HG02840 (cell line): ENCODE results near the gene SLC35F1.
"Not testable (repeated sequence)": the region's sequence is repeated elsewhere in the genome, so short reads cannot be mapped to it uniquely, and the experiment has no call there.

Source experiments
- ATAC-seq: cut with Tn5 transposase; IDR thresholded peaks from one replicate; pipeline ENCODE4 v1.9.1; 2021; ENCODE audit warnings: mild to moderate bottlenecking, moderate library complexity, moderate number of reproducible peaks; ENCODE audit not compliant: unreplicated experiment, low FRiP score

Gene SLC35F1

DNA sequence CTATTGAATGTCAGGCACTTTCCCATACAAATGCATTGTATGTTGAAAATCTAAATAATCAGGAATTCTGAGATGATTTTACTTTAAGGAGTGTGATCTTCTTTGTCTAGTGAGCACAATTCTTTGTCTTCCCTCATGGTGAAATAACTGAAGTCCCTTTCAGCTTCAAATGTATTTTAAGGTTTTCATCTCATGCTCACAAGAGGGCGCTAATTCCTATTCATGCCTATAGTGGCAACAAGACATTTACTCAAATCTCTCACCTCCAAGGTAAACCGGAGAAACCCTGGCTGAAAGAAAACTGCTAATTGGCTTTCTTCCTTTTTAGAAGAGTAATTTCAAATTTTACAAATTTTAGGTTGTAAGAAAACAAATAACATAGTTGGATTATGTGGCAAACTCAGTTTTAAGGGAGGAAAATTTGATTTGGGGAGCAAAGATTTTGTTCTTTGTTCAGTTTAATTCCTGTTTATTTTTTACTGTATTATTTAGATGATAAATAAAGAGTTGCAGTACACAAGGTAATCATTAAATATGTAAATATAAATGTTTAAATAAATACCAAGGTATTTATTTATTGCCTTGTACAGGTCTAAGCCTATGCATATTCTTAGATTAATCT, 69.1 kb downstream of the SLC35F1 start:
- ATAC-seq: no peak

DNA sequence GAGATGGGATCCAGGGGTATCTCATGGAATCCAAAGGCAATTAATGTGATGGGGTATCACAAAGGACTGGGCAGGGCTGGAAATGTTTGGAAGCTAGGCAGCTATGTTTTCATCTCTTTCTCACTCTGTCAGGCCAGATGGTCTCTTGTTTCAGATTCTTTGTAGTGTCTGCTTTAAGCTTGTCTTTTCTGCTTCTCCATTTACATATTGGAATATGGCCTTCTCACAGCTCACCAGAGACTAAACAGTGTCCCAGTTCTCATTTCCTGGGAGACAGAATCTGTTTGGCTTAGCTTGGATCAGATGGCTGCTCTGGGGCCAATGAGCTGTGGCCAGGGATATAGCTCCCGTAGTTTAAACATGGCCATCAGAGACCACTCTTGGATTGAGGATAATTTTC, 78.9 kb downstream of the SLC35F1 start:
- no peak for ATAC-seq

- no peak for ATAC-seq
Measured at GRCh38 chr6:117986396-117986795, 79.3 kb downstream of the SLC35F1 start.

DNA sequence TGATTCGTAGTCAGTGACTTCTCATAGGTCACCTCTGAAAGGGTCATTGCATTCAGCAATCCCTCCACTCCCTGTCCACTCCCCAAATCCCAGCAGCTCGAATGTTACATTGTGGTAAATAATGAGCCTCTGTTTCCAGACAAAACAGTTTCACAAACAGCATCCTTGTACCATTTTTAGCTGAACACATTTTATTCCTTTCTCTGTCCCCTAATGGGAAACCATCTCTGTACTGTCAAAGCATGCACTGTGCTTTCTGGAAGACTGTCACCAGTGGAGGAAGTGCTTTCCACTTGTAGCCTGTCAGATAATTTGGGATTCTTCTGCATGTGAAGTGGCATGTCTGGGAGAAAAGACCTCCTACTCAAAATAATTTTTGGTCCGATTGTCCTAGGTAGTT, 82.0 kb downstream of the SLC35F1 start:
- ATAC-seq: no peak

DNA sequence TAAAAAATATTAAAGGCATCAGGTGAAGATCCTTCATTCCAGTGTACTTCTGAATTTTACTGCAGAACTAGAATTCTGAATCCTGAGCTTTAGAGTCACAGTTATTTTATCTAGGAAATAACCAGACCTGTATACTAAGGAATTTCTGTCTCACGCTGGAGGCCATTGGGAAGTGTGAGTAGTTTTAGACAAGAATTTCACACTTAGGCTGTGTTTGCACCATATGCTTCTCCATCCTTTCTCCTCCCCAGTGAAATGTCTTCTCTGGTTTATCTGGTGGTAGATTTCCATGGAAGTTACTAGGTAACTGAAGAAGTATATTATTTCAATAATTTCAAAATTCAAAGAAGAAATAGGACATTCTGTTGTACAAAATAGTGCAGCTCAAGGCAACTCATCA, 83.1 kb downstream of the SLC35F1 start:
- ATAC-seq: no peak

- ATAC-seq: no peak
Measured at GRCh38 chr6:117992856-117993255, 85.8 kb downstream of the SLC35F1 start.

DNA sequence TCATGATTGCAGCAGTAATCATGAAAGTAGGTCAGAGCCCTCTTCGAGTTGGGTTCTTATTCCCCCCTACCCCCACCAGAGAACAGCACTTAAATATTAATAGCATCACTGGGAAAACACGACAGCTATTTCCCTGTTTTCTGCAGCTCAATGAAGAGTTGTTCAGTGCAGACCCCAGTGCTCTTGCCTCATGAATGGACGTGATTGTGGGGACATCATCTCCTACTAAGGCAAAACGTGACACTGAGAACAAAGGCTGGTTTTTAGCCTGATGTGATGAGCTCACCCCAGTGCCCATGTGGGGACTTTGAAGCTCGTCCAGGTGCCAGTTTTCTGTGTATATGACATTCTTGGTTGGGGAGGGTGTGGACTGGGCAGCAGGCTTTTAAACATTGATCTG, 105.9 kb downstream of the SLC35F1 start:
- no peak for ATAC-seq

DNA sequence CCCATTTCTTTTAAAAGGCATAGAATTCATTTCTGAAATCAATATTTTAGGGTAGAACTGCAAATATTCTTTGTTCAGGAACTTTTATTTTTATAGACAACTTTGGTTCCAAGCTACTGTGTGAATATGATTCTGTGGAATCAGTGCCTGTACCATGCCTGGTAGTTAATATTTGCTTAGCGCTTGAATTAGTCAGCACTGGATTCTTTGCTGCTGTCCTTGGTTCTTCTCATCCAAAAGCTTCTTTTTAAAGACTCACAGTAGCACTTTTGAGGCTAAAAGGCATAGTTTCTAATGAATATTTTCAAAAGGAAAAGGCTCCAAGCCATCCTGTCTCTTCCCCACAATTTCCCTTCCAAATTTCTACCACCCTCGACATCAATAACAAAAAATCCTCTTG, 109.5 kb downstream of the SLC35F1 start:
- ATAC-seq: no peak

DNA sequence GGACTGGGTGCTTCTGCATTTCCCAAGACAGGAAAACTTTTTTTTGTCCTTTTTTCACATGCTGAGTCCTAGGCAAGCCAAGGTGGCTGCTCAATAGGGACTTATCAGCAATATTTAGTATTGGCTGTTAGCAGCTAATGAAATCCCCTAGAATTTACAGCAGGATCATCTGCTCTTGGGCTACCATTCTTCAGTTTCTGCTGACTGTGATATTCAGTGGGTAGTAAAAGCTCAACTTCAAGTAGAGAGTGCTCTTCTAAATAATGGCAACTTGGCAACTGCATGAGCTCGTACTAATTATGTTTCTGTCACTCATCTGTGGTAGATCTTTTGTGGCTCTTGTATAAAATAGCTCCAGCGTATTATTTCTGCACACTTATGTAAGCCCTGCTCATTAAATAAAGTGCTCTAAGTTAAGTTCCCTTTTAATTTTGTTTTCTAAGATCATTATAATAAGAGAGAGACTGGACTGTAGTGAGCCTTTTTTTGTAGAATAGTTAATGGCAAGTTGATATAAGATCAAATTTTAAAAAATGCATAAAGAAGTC, 110.3 kb downstream of the SLC35F1 start:
- ATAC-seq: no peak

GRCh38 chr6:118023771-118024170, 116.7 kb downstream of the SLC35F1 start:
- no peak for ATAC-seq

- no peak for ATAC-seq
Measured at GRCh38 chr6:118029967-118030366, 122.9 kb downstream of the SLC35F1 start.

GRCh38 chr6:118037479-118037878, 130.4 kb downstream of the SLC35F1 start:
- not testable (repeated sequence) for ATAC-seq

DNA sequence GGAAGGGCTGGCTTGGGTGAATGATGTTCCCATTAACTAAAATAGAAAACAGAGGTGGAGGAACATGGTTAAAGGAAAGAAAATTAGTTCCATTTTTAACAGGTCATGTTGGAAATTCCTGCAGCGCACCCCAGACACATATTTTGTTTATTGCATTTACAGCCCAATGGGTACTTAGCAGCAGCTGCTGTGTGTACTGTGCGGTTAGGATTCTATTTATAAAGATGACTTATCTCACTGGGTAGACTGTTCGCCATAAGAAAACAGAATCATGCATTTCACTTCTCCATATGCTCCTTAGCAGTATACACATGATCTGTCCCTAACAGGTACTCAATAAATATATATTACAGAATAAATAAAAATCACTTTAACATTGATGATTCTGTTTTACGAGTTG, 135.8 kb downstream of the SLC35F1 start:
- no peak for ATAC-seq

DNA sequence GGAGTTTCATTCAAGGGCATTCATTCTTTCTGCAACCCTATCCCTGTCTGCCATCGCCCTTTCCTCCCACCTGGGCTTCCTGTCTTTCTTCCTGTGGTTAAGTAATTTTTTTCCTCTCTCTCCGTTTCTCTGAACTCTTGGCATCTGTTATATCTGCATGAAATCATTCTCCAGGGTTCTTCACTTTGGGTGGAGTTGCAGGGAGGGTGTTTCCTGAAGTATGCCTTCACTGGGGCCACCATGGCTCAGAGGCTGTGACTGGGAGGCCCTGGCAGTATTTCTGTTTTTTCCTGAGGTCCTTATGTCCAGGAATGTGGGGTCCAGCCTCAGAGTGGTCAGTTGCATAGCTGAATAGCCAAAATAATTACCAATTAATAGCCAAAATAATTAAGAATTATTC, 137.2 kb downstream of the SLC35F1 start:
- no peak for ATAC-seq

DNA sequence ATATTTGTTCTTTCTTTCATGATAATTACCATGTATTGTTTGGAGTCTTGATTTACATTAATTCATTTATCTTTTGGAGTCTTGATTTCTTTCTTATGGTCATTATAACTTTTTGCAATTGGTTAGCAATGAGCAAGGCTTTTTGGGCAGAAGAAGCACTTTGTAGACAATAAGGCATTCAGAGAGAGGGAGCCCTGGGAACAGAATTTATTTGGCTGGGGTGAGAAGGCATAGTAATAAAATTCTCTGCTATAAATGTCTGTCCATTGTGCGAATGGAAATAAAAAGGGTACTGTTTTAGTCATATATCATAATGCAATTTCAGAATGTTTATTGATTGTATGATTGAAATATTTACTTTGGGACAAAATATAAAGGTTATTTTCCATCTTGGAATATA, 147.0 kb downstream of the SLC35F1 start:
- ATAC-seq: no peak

- no peak for ATAC-seq
Measured at GRCh38 chr6:118061666-118062065, 154.6 kb downstream of the SLC35F1 start.

- ATAC-seq: no peak
Measured at GRCh38 chr6:118080547-118080946, 173.5 kb downstream of the SLC35F1 start.

DNA sequence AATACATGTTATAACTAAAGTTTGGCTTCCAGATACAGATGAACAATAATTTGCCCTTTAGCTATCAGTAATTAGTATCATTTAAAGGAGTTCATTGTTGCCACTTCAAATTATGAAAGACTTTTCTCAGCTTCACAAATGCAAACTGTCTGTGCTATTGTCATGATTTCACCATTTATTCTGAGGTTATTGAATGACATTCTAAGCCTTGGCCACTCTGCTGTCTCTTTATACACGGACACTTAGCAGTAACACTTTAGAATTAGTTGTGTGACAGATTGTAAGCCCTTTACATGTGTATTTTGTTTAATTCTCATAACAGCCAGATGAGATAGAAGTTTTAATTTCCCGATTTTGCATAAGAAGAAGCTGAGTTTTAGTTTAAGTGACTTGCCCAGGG, 176.6 kb downstream of the SLC35F1 start:
- ATAC-seq: no peak

- ATAC-seq: no peak
Measured at GRCh38 chr6:118085665-118086064, 178.6 kb downstream of the SLC35F1 start.

DNA sequence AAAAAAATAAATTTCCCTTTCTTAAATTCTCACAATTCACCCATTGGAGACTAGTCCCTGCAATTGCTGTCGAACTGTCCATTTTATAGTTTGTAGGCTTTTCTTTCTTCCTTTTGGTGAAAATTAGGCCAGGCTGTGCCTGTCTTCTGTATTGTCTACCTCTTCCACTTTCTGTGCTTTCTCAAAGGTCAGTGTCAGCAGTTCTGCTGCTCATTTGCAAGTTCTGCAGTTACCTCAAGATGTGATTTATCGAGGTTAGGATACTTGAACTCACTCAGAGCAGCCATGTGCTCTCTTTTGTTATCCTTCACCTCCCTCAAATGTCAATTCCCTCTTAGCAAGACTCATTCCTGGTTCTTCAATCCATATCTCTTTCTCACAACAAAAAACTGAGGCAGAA, 179.1 kb downstream of the SLC35F1 start:
- no peak for ATAC-seq

GRCh38 chr6:118092086-118092485, 185.0 kb downstream of the SLC35F1 start:
- no peak for ATAC-seq

DNA sequence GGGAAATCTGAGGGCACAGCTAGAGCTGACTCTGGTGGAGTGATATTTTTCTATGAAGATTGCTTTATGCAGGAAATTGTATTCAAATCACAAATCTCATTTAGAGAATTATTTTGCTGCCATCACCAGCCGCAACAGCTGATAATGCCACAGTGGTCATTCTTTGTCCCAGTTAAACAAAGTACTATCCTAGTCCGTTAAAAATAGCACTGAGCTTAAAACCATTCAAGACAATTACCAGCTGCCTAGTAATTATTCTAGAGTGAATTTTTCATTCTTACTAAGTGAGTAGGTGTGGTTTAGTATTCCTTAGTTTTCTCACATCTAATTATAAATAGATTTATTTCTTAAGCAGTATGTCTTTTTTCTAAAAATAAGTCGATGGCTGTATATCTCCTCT, 190.5 kb downstream of the SLC35F1 start:
- no peak for ATAC-seq

- no peak for ATAC-seq
Measured at GRCh38 chr6:118100717-118101116, 193.7 kb downstream of the SLC35F1 start.
